ENCODE results near the gene PTDSS2.

- TF ChIP-seq CTCF (conservative IDR thresholded peaks at IDR 0.05; ENCODE audit: low read depth in 2 of 2) = no peak
- TF ChIP-seq EZH2phosphoT487 (IDR thresholded peaks at IDR 0.05; ENCODE audit: unreplicated experiment) = no peak
- no peak for TF ChIP-seq REST (IDR thresholded peaks at IDR 0.05; ENCODE audit: unreplicated experiment)
- TF ChIP-seq EZH2 (IDR thresholded peaks at IDR 0.05; ENCODE audit: low read depth, unreplicated experiment) = no peak
- TF ChIP-seq POLR2AphosphoS5 (IDR thresholded peaks at IDR 0.05; ENCODE audit: low read depth) = no peak
- no peak for TF ChIP-seq ZNF462 (CRISPR knock-in tag; IDR thresholded peaks at IDR 0.05)
- TF ChIP-seq ZNF331 (CRISPR knock-in tag; IDR thresholded peaks at IDR 0.05; ENCODE audit: low read depth) = no peak
- TF ChIP-seq CREB1 (CRISPR knock-in tag; IDR thresholded peaks at IDR 0.05; ENCODE audit: low read depth) = no peak
- no peak for TF ChIP-seq STAT1 (IDR thresholded peaks at IDR 0.05; ENCODE audit: unreplicated experiment)
These were observed 58.9 kb downstream of the PTDSS2 start for GRCh38 chr11:508956-509355.

All from GM23338 (cell line).